HG03457 (cell line): ENCODE data around the gene CCDC93.

Source experiments
- ATAC-seq: cut with Tn5 transposase; IDR thresholded peaks from one replicate; pipeline ENCODE4 v1.9.1; 2021; ENCODE audit warnings: moderate number of reproducible peaks; ENCODE audit not compliant: unreplicated experiment

The CCDC93 gene, protein sequence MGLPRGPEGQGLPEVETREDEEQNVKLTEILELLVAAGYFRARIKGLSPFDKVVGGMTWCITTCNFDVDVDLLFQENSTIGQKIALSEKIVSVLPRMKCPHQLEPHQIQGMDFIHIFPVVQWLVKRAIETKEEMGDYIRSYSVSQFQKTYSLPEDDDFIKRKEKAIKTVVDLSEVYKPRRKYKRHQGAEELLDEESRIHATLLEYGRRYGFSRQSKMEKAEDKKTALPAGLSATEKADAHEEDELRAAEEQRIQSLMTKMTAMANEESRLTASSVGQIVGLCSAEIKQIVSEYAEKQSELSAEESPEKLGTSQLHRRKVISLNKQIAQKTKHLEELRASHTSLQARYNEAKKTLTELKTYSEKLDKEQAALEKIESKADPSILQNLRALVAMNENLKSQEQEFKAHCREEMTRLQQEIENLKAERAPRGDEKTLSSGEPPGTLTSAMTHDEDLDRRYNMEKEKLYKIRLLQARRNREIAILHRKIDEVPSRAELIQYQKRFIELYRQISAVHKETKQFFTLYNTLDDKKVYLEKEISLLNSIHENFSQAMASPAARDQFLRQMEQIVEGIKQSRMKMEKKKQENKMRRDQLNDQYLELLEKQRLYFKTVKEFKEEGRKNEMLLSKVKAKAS

DNA sequence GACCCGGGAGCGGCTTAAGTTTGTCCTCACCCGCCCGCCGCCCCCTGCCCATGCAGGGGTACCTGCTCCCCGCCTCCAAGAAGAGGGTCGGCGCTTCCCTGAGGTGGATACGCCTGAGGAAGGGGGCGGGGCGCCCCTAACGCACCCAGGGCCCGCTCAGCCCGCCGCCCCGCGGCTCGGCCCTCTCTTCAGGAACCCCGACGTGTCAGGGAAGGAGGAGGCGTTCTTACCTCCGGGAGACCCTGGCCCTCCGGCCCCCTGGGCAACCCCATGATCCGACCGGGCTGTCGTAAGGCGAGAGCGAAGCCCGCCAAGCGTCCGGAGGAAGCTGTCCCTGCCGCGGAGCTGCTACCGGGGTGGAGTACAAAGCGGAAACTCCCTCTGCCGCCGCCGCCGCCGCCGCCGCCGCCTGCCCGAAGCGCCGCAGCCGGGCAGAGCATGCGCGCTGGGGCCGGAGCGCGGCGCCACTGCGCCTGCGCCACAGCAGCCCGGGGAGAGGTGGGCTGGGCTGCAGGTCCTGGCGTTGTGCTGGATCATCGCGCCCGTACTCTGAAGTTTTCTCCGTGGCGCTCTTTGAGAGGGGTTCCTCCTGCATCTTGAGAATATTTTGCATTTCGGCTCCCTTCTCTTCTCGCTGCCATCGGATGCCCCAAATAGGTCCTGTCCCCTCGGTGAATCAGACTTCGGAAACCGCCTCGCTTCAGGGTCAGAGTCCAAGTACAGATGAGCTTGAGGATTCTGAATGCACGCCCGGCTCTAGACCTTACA lies at the start of gene CCDC93:
CCDC93 (minus strand) TSS at position 347 of the 768 bp plus-strand sequence; CDS start at position 272, 75 bp downstream.
- peak; percentile 81 for ATAC-seq

DNA sequence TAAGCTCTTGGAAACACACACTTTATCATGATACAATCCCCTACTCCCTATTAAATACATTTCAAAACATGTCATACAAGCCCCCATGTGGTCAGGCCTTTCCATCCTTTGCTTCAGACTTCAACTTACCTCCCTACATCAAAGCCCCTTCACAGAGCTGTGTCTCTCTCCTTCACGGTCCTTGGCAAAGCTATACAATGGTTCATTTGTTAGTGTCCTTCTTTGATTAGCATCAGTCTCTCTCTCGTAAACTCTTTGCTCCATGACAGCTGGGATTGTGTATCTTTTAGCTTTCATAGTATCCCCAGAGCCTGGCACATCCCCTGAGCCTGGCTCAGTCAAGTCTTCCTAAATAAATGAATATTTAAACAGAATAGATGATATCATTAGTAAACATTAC lies 48.8 kb upstream of the CCDC93 start:
- ATAC-seq, result no peak

DNA sequence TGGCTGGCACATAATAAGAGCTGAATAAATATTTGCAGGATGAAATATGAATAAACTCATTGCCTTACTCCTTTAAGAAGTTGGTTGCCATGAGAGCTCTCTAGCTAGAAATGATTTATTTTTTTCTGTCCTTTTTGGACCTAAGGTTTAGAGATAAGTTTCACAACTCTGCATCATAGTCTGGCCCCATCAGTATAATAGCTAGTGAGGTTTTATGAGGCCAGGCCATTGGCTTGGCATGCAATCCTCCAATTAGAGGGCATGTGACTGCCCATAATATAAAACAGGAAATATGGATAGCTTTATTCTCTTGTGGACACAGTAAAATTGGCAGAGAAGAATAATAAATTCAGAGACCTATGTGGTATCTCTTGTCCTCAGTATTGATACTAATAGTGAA lies 48.2 kb upstream of the CCDC93 start:
- ATAC-seq, result no peak

DNA sequence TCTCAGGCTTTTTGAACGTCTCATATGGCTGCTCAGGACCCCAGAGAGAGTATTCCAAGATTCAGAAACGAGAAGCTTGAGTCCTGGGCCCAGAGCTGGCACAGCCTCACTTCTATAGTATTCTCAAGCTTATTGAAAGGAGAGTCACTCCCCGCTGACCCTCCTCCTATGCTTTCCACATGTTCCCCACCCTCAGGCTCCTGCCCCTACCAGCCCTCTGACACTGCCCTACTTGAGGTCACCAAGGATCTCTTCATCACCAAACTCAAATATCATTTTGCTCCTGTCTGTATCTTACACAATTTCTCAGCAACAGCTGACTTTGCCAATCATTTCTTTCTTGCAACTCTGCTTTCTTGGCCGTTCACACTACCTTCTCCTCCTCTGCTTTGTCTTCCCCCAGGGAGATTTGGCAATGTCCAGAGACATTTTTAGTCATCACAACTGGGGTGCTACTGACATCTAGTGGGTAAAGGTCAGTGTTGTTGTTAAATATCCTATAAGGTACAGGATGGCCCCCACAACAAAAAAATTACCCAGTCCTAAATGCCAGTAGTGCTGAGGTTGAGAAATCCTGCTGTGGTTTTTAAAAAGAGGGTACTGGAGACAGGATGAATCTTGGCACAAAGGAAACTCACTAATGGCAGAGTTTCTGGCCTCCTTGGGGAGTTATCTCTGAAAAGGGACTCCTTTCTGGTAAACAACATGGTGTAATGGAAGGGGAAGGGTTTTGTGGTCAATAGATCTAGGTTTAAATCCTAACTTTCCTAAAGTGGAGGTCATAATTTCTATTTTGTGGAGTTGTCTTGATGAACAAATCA lies 47.5 kb upstream of the CCDC93 start:
- ATAC-seq, result peak; percentile 65

DNA sequence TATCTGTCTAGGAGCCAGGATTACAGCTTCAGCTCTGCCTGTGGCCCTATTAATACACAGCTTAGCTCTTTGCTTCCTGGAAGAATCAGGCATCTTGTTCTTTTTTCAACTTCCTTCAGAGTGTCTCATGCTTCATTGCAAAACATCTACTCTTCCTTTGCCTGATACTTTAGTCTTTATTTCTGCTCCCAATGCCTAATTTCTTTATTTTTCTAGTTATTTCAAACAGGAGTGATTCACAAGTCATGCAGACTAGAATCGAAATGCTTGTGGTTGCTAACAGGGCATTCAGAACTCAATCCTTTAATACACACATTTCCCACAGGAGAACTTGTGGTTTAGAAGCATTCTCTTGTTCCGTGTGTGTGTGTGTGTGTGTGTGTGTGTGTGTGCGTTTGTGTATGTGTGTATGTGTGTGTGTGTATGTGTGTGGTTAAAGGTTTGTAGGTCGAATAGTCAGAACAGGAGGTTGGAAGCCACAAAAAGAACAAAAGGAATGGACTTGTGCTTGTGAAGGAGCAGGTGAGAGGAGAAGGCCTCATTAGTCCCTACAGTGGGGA lies 46.1 kb upstream of the CCDC93 start:
- ATAC-seq, result no peak

DNA sequence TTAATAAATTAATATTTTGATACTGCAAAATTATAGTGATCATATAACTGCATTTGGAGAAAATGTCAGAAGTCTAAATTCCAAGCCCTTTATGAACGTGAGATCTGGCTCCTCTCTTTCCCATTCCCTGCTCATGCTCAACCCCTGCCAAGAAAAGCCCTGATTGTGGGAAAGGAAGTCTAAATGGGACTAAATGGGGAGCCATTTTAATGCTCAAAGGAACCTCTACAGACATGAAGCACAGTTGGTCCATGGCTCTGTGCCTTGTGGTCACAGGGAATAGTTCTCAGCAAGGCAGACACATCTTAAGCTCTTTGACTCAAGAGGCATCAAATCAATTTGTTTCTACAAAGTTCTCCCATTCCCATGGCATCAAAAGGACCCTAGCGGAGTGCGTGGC lies 45.1 kb upstream of the CCDC93 start:
- ATAC-seq, result no peak

DNA sequence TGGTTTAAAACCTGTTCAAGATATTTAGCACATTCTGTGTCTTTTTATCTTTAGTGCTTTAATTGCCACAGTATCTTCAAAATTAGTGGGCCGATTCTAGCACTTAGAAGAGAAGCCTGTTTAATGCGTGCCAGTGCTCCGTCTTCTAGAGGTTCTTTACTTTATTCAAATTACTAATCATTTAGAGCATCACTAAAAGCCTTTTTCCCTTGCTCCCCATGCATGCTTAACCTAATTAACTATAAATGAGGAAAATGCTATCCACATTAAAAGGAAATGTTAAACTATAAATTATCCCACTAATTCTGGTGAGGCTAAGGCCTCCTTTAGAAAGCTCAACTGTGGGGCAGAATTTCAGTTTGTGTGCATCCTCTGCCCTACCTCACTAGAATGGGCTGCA lies 42.9 kb upstream of the CCDC93 start:
- ATAC-seq, result no peak

DNA sequence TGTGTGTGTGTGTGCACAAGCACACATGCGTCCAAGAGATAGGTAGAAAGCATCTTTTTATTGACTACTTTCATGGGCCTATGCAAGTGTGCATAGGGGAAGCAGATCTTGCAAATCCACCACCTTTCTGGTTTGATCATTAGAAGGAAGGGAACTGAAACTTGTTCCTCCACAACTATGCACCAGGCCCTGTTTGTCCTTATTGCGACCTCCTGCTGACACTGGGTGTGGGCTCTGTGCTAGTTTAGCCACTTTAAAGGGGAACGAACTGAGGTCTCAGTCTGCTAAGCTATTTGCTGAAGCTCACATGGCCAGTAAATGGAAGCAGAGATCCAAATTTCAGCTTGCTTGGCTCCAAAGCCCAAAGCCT lies 42.3 kb upstream of the CCDC93 start:
- ATAC-seq, result peak; percentile 88

DNA sequence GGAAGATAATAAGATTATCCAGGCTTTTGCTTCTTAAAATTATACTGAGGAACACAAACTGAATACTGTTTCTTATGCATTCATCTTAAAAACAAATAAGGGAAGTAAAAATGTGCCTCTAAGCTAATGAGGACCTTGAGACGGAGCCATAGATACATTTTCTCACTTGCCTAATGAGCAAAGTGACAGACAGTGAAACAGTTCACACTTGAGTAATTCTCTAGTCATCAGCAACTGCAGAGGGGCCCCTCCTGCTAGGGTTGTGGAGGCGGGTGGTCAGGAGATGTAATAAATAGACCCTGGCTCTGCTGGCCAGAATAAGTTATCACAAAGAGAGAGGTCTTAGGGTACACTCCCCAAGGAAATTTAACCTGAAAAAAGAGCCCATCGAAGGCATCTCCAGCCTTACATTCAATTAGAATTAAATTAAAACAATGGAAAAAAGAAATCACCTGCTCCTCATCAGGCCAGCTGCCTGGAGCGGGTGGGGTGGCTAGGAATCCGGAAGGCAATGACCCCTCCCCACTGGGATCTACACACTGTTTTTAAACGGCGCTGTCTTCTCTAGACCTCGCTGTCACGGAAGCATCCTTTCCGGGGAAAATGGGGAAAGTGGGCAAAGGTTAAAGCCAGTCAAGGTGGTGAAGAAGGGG lies 41.8 kb upstream of the CCDC93 start:
- peak; percentile 64 for ATAC-seq

DNA sequence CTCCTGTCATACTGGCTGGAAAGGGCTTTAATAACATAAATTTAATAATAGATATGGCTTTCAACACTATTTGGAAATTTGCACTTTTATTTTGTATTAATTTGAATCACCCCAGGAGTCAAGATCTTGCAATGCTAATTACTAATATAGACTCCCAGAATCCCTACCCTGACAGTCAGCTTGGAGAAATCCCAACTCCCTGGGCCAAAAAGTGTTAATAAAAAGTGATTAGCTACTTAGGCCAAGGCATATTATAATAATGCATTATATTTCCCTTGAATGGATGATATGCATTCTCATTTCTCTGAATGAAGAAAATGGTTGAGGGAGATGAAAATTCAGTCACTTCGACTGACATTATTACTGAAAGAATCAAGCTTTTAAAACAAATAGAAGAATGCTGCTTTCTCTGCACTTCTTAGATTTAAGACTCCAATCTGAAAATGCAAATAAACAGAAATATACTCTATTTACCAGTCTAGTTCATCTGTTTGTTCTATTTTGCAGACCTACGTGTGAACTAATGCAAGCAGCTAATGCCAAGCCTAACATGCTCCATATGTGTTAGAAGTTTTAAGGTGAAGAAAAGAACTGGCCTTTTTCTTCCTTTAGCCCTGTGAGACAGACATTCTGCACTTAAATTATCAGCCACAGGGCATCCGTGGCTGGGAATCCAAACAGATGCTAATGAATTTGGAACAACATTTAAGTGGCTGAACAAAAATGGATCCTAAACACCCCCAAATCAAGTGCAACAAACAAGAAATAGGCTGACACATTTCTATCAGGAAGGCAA lies 40.5 kb upstream of the CCDC93 start:
- no peak for ATAC-seq

DNA sequence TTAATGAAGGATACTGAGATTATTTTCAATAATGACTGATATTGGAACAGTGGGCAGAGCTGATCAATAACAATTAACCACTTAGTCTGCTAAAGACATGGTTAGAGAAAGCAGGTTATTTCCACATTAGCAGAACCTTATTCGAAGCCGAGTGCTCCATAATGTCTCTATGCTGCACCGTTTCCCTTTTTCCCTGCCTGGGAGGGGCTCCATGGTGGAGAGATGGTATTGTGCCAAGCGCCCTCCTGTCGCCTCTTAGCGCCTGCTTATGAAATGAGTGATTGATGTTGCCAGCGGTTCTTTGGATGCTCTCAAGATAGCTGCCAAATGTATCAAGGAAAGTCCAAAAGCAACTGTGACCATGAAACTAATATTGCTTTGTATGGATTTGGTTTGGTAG lies 39.8 kb upstream of the CCDC93 start:
- no peak for ATAC-seq

DNA sequence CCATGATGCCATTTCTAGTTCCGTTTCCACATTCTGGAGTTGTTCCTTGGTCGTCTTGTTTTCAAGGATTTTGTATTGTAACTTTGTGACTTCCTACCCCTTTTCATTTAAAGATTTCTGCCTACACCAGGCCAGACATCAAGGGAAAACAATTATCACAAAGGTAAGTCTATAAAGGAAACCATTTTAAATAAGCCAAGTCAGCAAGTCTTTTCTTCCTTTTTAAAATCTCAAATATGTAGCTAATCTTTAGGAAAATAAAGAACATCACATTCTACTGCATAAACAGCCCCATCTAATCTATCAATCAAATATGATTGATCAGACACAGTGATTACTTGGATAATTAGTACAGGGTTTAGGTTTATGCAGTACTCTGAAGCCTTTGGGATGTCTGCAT lies 38.6 kb upstream of the CCDC93 start:
- no peak for ATAC-seq

DNA sequence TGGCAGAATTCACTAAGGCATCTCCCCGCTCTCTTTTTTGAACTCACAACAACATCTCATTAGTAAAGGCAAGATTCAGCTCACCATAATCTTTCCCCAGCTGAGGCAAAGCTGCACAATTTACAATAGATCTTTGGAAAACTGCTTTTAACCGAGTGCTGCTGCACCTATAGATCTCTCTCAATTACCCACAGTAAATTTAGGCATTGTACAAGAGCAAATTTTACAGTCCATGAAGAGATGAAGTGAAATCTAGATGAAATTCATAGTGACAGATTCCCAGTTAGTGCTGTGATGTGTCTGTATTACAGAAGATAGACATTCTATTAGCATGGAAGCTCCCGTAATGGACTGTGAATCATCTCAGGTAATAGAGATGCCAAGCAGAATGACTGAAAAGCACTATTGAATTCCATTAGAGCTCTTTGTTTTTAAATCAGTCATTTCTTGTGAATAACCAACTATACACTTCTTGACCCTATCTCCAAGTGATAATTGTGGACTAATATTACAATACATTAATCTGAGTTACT lies 38.0 kb upstream of the CCDC93 start:
- no peak for ATAC-seq

DNA sequence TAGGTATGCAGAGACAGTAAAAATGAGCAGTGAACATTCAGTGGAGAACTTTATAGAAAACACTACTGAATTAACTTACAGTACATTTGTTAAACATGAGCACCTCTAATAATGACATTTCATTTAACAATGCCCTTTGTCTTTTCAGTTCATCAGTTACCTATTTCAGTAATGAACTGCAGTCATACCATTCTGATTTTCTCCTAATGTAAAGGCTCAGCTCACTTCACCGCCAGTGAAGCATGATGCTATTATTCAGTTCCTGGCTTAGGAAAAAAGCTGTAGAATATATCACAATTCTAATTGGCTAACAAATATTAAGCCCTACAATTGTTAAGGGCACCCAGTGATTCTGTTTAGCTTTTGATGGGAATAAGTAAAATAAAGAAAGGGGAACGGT lies 37.1 kb upstream of the CCDC93 start:
- no peak for ATAC-seq

DNA sequence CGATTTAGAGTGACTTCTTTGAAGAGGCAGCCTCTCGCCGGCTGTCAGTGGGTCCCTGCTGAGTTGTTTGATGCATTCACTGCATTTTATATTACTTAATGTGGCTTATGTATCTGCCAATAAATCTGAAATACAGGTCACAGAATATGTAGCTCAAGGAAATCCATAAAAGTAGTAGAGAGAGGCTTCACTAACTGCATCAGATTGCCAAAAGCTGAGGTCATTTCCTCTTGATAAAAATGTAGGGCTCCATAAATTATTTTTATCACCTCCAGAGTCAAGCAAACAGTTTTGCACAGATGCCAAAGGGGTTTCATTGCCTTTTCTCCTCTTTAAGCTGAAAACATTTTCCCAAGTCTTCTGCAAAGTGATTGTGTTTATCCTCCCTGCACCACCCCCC lies 36.5 kb upstream of the CCDC93 start:
- ATAC-seq, result no peak

DNA sequence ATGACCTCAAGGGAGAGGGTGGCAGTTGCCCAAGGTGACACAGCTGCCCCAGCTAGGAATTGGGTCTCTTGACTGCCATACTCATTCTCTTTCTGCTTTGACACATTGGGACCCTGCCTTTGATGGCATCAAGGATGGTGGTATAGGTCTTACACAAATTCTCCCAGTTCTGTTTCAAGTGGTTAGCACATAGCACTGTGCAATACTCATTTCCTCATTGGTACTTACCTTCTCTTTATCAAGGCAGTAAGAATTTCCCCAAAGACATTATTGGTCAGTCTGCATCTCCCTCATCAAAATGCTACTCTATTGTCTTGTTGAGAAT lies 35.9 kb upstream of the CCDC93 start:
- no peak for ATAC-seq

DNA sequence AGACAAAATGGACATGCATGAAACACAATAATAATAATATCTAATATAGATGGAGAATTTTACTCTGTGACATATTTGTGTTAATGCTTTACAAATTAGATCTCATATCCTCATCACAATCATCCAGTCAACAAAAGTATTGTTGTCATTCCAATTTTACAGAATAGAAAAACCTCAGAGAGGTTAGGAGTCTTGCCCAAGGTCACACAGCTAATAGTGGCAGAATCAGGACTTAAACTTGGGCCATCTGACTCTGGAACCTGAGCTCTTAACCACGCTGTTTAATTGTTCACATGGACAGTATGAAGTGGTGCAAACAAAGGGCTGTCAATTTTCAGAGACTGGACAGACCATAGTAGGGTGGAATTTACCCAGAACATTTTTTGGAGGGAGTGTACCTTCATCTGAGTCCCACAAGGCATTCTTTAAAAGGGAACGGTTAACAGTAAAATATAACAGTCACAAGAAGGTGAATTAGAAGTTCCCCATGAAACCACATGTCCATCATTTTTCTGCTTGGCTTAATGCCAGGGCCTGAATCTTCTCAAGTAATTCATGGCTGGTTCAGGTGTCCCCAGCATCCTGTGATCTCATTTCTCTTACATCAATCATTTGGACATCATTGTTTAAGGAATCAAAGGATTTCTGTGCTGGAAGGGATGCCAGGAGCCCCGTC lies 35.4 kb upstream of the CCDC93 start:
- ATAC-seq, result no peak

DNA sequence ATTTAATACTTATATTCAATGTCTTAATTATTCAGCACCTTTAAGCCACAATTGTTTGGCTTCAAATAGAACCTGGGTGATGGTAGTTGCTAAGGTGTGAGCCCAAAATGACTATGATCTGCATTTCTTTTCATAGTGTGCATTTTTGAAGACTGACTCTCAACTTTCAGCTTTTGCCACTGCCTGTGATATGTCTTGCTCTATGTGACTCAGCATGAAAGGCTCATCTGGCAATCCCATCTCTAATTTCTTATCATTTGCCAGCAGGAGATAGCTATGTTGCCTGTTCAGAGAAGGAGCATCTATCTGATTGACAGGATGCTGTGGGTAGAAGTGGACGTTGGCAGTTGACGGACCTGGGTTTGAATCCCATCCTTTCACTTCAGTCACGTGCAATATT lies 34.5 kb upstream of the CCDC93 start:
- no peak for ATAC-seq

DNA sequence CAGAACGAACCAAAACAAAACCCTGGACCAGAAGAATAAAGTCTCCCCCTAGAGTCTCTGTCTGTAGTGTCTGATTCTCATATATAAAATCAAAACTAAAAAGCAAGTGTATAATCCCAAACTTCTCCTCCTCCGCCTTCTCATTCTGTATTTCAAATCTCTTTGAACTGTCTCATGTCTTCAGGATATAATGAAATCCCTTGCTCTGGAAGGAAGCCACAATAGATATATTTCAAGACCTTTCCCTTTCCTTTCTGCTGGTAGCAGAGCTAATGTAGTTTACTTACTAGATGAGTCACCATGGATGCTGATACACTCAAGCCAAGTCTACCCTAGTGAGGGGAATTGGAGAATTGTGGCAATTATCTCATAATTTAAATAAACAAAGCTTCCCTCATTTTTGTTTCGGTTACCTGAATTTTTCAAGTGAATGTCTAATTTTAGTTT lies 33.5 kb upstream of the CCDC93 start:
- no peak for ATAC-seq
